CD4-positive, alpha-beta T cell treated with Interleukin-6 at 100 ng/mL for 8 hours (primary cell): ENCODE measurements around the gene TRAF3.
"Not testable (repeated sequence)": the region's sequence is repeated elsewhere in the genome, so short reads cannot be mapped to it uniquely, and the experiment has no call there.

Experiments used
- DNase-seq: peaks from one replicate; pipeline ENCODE4 v3.0.0-alpha.2; 2020; ENCODE audit warnings: mixed read lengths, low spot score

TRAF3 gene

DNA sequence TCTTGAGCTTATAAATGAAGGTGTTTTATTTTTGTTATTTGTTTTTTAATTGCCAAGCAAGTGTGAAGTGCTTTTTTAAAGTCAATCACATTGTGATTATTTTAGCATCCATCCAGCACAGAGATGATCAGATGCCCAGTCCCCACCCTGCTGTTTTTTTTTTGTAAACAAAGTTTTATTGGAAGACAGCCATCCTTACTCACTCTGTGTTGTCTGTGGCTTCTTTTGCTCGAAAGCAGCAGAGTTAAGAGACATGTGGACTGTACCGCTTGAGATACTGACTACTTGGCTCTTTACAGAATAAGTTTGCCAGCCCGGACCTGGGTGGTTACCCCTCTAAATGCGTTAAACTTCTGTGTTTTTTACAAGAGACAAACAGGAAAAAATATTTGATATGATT lies 114.3 kb downstream of the TRAF3 start:
- no peak for DNase-seq

GRCh38 chr14:102892651-102893050 lies 115.4 kb downstream of the TRAF3 start:
- no peak for DNase-seq

- DNase-seq = no peak
Measured at GRCh38 chr14:102893452-102893851, 116.2 kb downstream of the TRAF3 start.

GRCh38 chr14:102896735-102897134 lies 119.5 kb downstream of the TRAF3 start:
- not testable (repeated sequence) for DNase-seq

DNA sequence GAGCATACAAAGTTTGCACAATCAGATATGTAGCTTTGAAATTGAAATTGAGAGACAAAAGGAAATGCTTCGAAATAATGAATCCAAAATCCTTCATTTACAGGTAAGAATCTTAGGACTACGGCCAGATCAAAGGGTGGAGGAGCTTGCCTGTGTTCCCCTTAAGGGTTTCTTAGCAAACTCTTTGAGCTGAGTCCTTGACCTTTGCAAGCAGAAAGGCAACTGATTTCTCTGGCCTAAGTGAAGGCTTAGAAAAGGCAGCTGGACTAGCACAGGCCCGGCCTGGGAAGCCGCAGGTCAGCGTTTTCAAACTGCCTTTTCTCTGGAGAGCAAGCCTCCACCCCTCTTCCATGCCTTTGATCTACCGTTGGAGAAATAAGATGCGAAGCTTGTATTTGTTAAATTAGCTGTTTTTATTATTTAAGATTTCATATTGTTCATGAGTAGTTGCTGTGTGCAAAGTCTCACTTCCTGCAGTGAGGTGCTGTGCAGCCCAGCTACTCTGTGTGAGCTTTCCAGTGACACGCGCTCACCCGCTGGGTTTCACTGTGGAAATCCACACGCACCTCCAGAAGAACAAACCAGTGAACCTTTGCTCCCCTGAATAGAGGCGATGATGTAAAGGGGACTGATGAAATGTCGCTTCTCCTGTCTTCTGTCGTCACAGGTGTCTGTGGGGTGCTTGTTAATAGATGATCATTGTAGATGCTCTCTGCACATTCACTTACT lies 120.2 kb downstream of the TRAF3 start:
- no peak for DNase-seq

GRCh38 chr14:102898298-102898697 lies 121.0 kb downstream of the TRAF3 start:
- no peak for DNase-seq

- no peak for DNase-seq
Measured at GRCh38 chr14:102898776-102899515, 121.7 kb downstream of the TRAF3 start.

GRCh38 chr14:102899516-102899900 lies 122.3 kb downstream of the TRAF3 start:
- DNase-seq = no peak

- DNase-seq = no peak
Measured at GRCh38 chr14:102900631-102901571, 123.7 kb downstream of the TRAF3 start.

- no peak for DNase-seq
Measured at GRCh38 chr14:102901633-102902032, 124.4 kb downstream of the TRAF3 start.

- DNase-seq = no peak
Measured at GRCh38 chr14:102902086-102902485, 124.8 kb downstream of the TRAF3 start.

GRCh38 chr14:102902523-102903247 lies 125.4 kb downstream of the TRAF3 start:
- no peak for DNase-seq

DNA sequence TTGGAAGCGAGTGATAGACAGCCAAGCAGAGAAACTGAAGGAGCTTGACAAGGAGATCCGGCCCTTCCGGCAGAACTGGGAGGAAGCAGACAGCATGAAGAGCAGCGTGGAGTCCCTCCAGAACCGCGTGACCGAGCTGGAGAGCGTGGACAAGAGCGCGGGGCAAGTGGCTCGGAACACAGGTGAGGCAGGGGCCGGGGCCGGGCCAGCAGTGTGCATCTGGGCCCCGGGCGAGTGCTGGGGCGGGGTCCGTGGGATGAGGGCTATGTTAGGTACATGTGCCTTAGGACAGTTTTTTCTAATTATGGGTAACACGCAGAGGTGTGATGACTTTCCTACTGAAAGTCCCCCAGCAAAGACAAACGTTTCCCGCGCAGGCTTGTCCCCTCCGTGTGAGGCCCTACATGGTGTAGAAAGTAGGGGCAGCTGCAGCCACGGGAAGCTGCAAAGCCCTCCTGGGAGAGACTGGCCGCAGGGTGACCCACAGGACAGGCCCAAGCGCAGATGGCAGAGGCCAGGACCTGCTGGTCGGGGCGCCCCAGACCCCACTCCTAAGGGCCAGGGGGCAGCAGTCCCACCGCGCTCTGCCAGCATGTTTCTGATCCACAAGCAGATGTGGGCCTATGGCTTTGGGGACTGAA lies 126.1 kb downstream of the TRAF3 start:
- no peak for DNase-seq

DNA sequence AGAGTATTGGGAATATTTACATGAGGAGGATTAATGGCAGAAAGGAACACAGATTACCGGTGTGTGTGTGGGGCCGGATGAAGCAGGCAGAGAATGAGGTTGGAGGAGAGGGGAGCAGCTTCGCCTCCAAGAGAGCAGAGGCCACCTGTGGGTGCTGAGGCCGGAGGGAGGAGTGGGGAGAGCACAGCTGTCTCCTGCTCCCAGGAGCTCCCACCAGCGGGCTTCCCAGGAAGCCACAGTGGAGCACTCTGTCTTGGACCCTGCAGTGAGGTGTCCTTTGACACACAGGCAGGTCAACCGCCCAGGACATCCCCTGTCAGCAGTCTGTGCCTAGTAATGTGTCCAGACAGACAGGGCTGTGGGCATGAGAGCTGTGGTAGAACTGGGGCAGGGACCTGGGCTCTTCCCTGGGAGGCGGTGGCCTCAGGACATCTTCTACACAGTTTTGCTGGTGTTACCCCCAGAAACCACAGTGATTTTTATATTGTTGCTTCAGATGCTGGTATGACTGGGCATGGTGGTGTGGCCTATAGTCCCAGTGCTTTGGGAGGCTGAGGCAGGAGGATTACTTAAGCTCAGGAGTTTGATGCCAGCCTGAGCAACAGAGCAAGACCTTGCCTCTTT lies 126.8 kb downstream of the TRAF3 start:
- DNase-seq = no peak

DNA sequence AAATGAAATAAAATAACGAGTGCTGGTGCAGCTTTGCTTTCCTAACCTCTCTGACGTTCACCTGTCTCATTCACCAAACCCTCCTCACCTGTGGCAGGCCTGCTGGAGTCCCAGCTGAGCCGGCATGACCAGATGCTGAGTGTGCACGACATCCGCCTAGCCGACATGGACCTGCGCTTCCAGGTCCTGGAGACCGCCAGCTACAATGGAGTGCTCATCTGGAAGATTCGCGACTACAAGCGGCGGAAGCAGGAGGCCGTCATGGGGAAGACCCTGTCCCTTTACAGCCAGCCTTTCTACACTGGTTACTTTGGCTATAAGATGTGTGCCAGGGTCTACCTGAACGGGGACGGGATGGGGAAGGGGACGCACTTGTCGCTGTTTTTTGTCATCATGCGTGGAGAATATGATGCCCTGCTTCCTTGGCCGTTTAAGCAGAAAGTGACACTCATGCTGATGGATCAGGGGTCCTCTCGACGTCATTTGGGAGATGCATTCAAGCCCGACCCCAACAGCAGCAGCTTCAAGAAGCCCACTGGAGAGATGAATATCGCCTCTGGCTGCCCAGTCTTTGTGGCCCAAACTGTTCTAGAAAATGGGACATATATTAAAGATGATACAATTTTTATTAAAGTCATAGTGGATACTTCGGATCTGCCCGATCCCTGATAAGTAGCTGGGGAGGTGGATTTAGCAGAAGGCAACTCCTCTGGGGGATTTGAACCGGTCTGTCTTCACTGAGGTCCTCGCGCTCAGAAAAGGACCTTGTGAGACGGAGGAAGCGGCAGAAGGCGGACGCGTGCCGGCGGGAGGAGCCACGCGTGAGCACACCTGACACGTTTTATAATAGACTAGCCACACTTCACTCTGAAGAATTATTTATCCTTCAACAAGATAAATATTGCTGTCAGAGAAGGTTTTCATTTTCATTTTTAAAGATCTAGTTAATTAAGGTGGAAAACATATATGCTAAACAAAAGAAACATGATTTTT lies 128.2 kb downstream of the TRAF3 start:
- no peak for DNase-seq

DNA sequence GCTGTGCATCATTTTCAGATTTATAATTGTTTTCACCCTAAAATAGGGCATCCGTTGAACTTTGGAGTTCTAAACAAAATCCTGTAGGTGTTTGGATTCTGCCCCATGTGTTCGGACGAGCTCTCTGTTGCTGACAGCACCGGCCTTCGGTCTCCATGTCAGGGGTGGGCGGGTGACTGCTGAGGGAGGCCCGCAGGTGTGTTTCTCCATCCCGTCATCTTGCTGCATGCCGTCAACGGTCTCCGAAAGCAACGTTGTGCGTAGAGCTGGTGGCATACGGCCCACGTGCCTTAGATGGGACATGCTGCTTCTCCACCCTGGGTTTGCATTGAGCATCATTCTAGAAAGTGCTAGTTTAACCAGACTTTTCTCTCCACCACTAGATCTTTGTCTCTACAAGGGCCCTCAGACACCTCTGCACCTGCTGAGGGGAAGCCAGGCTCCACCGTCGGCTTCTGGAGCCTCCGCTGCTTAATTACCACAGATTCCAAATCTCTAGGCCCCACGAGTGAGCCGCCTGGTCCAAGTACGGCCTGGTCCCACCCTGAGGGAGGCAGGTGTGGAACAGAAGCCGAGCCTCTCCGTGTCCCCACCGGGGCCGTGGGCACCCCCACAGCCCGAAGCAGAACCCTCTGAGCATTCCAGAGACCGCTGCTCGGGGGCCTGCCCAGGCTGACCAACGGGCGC lies 129.5 kb downstream of the TRAF3 start:
- no peak for DNase-seq

- DNase-seq = no peak
Measured at GRCh38 chr14:102907303-102907844, 130.1 kb downstream of the TRAF3 start.

DNA sequence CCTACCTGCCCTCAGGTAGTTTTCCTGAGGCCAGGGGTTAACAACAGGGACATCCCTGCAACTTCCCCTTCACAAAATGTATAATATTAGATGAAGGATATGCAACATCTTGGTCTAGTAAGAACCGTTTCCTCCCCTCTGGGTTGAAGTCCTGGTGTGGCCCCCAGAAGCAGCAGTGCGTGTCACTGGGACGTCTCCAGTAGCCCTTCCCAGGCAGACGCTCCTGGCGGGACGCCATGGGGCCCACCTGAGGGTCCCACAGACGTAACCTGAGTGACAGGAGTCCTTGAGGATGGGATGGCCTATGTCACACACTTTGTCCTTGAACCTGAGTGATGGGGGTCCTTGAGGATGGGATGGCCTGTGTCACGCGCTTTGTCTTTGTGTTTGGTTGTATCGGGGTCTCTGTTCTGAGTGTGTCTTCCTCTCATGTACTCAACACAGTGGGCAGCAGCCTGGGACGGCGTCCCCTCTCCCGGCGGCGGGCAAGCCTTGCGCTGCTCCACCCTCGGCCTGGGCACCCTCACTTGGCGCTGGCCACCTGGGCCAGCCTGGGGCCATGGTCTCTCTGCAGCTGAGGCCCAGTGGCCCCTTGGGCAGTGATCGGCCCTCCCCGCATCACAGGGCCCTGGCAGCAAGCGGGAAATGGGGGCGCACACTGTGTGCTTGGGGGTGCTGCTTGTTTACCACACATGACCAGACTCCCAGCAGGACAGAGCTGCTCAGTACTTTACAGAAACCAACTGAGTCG lies 130.9 kb downstream of the TRAF3 start:
- DNase-seq = no peak
